Parathyroid adenoma (tissue), 2 donors: ENCODE measurements around the gene CCDC159.
"Not testable (repeated sequence)": the region's sequence is repeated elsewhere in the genome, so short reads cannot be mapped to it uniquely, and the experiment has no call there.

Source experiments
- H2AFZ ChIP-seq: fragments of 300-600 bp; sonication (generic); one replicate; pipeline ENCODE4 v1.7.0; 2017; ENCODE audit warnings: antibody characterized with exemption, mild to moderate bottlenecking
- H3K27ac ChIP-seq: fragments of 300-600 bp; sonication (generic); one replicate; pipeline ENCODE4 v1.7.0; 2017
- H3K27me3 ChIP-seq: fragments of 300-600 bp; sonication (generic); one replicate; pipeline ENCODE4 v1.7.0; 2017; ENCODE audit warnings: low read length; ENCODE audit not compliant: control insufficient read depth, insufficient read depth
- H3K36me3 ChIP-seq: fragments of 300-600 bp; sonication (generic); one replicate; pipeline ENCODE4 v1.7.0; 2017; ENCODE audit warnings: low read length; ENCODE audit not compliant: control insufficient read depth, insufficient read depth
- H3K4me1 ChIP-seq: fragments of 300-600 bp; sonication (generic); one replicate; pipeline ENCODE4 v1.7.0; 2017; ENCODE audit warnings: control low read depth
- H3K4me2 ChIP-seq: fragments of 300-600 bp; sonication (generic); one replicate; pipeline ENCODE4 v1.7.0; 2017; ENCODE audit warnings: low read length
- H3K4me3 ChIP-seq: fragments of 300-600 bp; sonication (generic); one replicate; pipeline ENCODE4 v1.7.0; 2017; ENCODE audit warnings: low read depth, low read length
- H3K79me2 ChIP-seq: fragments of 300-600 bp; sonication (generic); one replicate; pipeline ENCODE4 v1.7.0; 2017; ENCODE audit warnings: control low read depth
- H3K9ac ChIP-seq: fragments of 300-600 bp; sonication (generic); one replicate; pipeline ENCODE4 v1.7.0; 2017; ENCODE audit warnings: mild to moderate bottlenecking
- H3K9me3 ChIP-seq: fragments of 300-600 bp; sonication (generic); one replicate; pipeline ENCODE4 v1.7.0; 2017; ENCODE audit warnings: low read length; ENCODE audit not compliant: control insufficient read depth
- TF ChIP-seq, protein P1 (sequence below): fragments of 300-600 bp; sonication (generic); IDR thresholded peaks from one replicate; pipeline ENCODE4 v1.7.0; 2017; ENCODE audit warnings: antibody characterized with exemption, mild to moderate bottlenecking
- donor health status: primary hyperparathyroidism.

CCDC159 gene

DNA sequence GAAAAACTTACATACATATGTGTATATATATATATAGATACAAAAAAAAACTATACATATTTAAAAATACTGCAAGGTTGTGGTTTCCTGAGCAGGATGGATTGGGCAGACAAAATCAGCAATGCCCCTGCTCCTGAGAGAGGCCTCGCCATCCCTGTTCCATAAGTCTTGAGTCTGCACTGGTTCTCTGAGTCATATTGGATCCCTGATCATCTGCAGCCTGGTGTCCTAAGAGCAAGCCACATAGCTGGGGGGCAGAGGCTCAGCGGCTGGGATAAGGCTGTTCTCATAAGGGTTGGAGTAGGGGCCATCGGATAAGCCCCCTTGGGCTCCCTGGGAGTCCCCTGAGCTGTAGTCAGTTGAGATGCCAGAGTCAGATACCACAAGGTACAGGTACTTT, 31.4 kb downstream of the CCDC159 start:
- Histone ChIP-seq H3K9me3 (no peaks in the 10 kb centered on the region), H3K27me3 (no peaks in the 10 kb centered on the region), H3K27ac (no peak overlapping the region), H3K36me3 (no peaks in the 10 kb centered on the region), H3K4me3 (no peak overlapping the region), H3K4me2 (no peak overlapping the region), H3K79me2 (peaks cover 3% of the 10 kb centered on the region), H3K9ac (no peak overlapping the region), H3K4me1 (peaks cover 18% of the 10 kb centered on the region), H2AFZ (no peak overlapping the region)
- TF ChIP-seq, protein P1, sequence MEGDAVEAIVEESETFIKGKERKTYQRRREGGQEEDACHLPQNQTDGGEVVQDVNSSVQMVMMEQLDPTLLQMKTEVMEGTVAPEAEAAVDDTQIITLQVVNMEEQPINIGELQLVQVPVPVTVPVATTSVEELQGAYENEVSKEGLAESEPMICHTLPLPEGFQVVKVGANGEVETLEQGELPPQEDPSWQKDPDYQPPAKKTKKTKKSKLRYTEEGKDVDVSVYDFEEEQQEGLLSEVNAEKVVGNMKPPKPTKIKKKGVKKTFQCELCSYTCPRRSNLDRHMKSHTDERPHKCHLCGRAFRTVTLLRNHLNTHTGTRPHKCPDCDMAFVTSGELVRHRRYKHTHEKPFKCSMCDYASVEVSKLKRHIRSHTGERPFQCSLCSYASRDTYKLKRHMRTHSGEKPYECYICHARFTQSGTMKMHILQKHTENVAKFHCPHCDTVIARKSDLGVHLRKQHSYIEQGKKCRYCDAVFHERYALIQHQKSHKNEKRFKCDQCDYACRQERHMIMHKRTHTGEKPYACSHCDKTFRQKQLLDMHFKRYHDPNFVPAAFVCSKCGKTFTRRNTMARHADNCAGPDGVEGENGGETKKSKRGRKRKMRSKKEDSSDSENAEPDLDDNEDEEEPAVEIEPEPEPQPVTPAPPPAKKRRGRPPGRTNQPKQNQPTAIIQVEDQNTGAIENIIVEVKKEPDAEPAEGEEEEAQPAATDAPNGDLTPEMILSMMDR = no peak

DNA sequence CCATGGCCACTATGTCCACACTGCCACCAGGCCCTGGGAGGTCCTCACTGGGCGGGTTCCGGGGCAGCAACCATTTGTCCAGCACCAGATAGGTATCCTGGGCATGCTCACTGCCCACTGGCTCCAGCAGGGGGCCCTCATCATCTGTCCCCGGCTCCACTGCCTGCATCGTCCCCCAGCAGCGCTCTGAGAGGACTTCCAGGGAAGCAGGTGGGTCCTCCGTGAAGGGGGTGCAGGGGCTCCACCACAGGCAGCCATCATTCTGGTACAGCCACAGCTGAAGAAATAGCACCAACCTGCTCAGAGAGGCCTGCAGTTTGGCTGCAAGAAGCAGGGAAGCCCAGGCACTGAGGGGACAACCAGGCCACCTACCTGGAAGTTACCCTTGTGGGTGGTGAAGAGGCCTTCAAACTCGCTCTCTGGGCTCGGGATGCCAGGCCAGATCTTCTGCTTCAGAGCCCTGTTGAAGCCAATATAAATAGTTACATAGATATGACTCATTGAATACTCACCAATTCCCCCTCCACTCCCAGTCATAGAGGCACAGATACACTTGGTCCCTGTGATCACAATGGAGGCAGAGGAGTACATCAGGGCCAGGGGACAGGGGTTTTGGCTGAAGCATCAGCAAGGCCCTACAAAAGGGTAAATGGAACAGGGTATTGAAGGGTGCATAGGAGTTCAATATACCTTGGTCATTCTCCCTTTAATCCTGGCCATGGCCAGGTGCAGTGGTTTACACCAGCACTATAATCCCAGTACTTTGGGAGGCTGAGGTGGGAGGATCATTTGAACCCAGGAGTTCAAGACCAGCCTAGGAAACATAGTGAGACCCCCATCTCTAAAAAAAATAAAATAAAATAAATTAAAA, 32.2 kb downstream of the CCDC159 start:
- Histone ChIP-seq H3K27ac (no peak overlapping the region), H3K36me3 (no peaks in the 10 kb centered on the region), H3K4me1 (peaks cover 16% of the 10 kb centered on the region), H2AFZ (no peak overlapping the region), H3K9ac (no peak overlapping the region), H3K4me2 (no peak overlapping the region), H3K4me3 (no peak overlapping the region), H3K9me3 (no peaks in the 10 kb centered on the region), H3K79me2 (peaks cover 3% of the 10 kb centered on the region), H3K27me3 (no peaks in the 10 kb centered on the region)
- TF ChIP-seq, protein P1 = peak; percentile 70

DNA sequence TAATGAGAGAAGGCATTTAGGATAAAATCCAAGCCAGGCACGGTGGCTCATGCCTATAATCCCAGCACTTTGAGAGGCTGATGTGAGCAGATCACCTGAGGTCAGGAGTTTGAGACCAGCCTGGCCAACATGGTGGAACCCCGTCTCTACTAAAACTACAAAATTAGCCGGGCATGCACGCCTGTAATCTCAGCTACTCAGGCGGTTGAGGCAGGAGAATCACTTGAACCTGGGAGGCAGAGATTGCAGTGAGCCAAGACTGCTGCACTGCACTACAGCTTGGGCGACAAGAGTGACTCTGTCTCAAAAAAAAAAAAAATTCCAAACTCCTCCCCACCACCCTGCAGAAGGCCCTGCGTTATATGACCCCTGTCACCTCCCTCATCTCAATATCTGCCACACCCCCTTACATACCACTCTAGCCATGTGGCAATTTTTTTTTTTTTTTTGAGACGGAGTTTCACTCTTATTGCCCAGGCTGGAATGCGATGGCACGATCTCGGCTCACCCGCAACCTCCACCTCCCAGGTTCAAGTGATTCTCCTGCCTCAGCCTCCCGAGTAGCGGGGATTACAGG, 33.0 kb downstream of the CCDC159 start:
- not testable (repeated sequence) for H3K4me1 ChIP-seq, H3K36me3 ChIP-seq, H3K4me3 ChIP-seq, H3K79me2 ChIP-seq, H3K9me3 ChIP-seq, H2AFZ ChIP-seq, H3K27ac ChIP-seq, H3K27me3 ChIP-seq, H3K4me2 ChIP-seq, H3K9ac ChIP-seq

DNA sequence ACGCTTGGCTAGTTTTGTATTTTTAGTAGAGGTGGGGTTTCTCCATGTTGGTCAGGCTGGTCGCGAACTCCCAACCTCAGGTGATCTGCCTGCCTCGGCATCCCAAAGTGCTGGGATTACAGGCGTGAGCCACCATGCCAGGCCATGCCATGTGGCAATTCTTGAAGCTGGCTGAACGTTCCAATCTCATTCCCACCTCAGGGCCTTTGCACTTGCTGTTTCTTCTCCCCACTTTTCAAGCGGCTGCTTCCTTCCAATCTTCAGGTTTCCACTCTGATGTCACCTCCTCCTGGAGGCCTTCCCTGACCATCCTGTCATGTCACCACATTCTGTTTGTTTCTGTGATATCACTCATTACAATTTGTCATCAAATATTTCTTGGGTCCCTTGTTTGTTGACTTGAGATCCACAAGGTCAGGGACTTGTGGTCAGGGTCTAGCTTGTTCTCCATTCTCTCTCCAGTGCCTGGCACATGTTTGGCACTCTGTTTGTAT, 33.6 kb downstream of the CCDC159 start:
- H3K4me3 ChIP-seq = no peak overlapping the region
- H3K4me1 ChIP-seq = peaks cover 10% of the 10 kb centered on the region
- H2AFZ ChIP-seq = no peak overlapping the region
- no peaks in the 10 kb centered on the region for H3K9me3 ChIP-seq
- H3K79me2 ChIP-seq = peaks cover 3% of the 10 kb centered on the region
- H3K9ac ChIP-seq = no peak overlapping the region
- no peak overlapping the region for H3K4me2 ChIP-seq
- H3K27ac ChIP-seq = peak overlapping the region; percentile 58
- H3K36me3 ChIP-seq = no peaks in the 10 kb centered on the region
- TF ChIP-seq, protein P1 = no peak
- no peaks in the 10 kb centered on the region for H3K27me3 ChIP-seq

DNA sequence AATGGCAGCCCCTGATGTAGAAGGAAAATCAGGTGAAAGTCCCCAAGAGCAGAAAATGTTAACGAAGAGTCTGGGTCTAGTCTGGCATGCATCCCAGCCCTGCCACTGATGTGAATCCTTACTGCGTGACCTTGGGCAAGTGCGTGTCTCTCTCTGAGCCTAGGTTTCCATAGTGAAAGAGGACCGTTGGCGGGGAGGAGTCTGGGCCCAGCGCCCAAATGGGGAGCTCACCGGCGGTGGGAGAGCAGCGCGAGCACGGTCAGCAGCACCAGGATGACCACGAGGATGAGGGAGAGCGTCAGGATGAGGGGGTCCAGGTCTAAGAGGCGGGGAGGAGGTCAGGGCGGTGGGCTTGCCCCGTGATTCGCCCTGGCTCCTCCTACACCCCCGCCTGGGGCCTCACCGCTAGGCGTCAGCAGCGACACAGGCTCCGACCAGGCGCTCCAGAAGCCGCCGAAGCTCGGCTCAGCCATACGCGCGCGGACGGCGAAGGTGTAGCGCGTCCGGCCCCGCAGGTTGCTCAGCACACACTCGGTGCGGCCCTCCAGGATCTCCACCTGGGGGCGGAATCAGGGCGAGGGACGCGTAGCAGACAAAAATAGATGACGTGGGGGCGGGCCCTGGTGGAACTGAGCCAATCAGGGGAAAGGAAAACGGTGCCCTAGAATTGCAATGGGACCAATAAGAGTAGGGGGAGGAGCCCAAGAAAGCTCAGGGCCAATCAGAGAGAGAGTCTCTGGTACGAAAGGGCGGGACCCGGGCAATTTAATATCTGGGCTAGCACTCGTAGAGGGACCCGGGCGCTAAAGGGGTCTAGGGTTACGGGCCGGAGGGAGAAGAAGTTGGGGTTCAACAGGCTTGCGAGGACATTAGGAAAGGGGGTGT, 34.6 kb downstream of the CCDC159 start:
- H3K9ac ChIP-seq = no peak overlapping the region
- H3K27me3 ChIP-seq = no peaks in the 10 kb centered on the region
- H3K27ac ChIP-seq = peak overlapping the region; percentile 58
- peaks cover 3% of the 10 kb centered on the region for H3K79me2 ChIP-seq
- peaks cover 5% of the 10 kb centered on the region for H3K4me1 ChIP-seq
- TF ChIP-seq, protein P1 = peak; percentile 97
- peak overlapping the region; percentile 68 for H2AFZ ChIP-seq
- H3K9me3 ChIP-seq = no peaks in the 10 kb centered on the region
- H3K36me3 ChIP-seq = no peaks in the 10 kb centered on the region
- peak overlapping the region; percentile 91 for H3K4me2 ChIP-seq
- peak overlapping the region; percentile 69 for H3K4me3 ChIP-seq
